Thymus (tissue), 14 donors: ENCODE measurements around the gene SPHKAP. TPM values are rescaled to one million over a fixed set of nuclear protein-coding genes. Genes with fewer than 3 reads are reported as not detected.
"Not testable (repeated sequence)": the region's sequence is repeated elsewhere in the genome, so short reads cannot be mapped to it uniquely, and the experiment has no call there.

ENCODE experiments used
- DNase-seq, 9 donors: peaks; one replicate each; pipeline ENCODE4 v3.0.0-alpha.2; 2013; ENCODE audit warnings: low spot score in 9 of 9, low read depth in 6 of 9, missing footprints in 1 of 9
- H3K27ac ChIP-seq, 2 donors: one replicate each; pipeline ENCODE4 v1.5.1; 2013; ENCODE audit warnings: control low read depth in 1 of 2, low read depth in 1 of 2, low read length in 1 of 2, mild to moderate bottlenecking in 1 of 2, moderate library complexity in 1 of 2
- H3K27me3 ChIP-seq, 2 donors: one replicate each; pipeline ENCODE4 v1.5.1; 2013; ENCODE audit warnings: low read length in 1 of 2; ENCODE audit not compliant: control insufficient read depth in 2 of 2, insufficient read depth in 1 of 2
- H3K36me3 ChIP-seq, 2 donors: one replicate each; pipeline ENCODE4 v1.5.1; 2013; ENCODE audit warnings: low read length in 1 of 2, mild to moderate bottlenecking in 1 of 2, moderate library complexity in 1 of 2; ENCODE audit not compliant: control insufficient read depth in 2 of 2, insufficient read depth in 2 of 2
- H3K4me1 ChIP-seq, 2 donors: one replicate each; pipeline ENCODE4 v1.5.1; 2013; ENCODE audit warnings: low read length in 2 of 2; ENCODE audit not compliant: control insufficient read depth in 2 of 2, insufficient read depth in 2 of 2
- H3K4me3 ChIP-seq, 2 donors: one replicate each; pipeline ENCODE4 v1.5.1; 2013; ENCODE audit warnings: low read length in 2 of 2, control low read depth in 1 of 2, mild to moderate bottlenecking in 1 of 2
- H3K9me3 ChIP-seq, 2 donors: one replicate each; pipeline ENCODE4 v1.5.1; 2013; ENCODE audit warnings: low read length in 1 of 2, mild to moderate bottlenecking in 1 of 2; ENCODE audit not compliant: control insufficient read depth in 2 of 2, insufficient read depth in 1 of 2
- WGBS: extraction: QIAGEN DNeasy Blood & Tissue Kit; methylation state at CpG from one replicate; pipeline ENCODE4 v1.1.7; 2013; 5-methylcytosine and 5-hydroxymethylcytosine counted together
- long read RNA-seq, 10 donors: transcript quantifications; one replicate each; lab custom pipeline, GENCODE V29; 2026
- polyA plus RNA-seq: library from polyadenylated mRNA; stranded (reverse); fragments of 200-250 nt; gene quantifications from one replicate; pipeline ENCODE4 v1.2.3, GENCODE V29; 2013
- total RNA-seq: library from RNA; stranded (reverse); fragments of 120-200 nt; gene quantifications from one replicate; pipeline ENCODE4 v1.2.4, GENCODE V29; 2013
- donor health status: healthy.

Gene SPHKAP, protein sequence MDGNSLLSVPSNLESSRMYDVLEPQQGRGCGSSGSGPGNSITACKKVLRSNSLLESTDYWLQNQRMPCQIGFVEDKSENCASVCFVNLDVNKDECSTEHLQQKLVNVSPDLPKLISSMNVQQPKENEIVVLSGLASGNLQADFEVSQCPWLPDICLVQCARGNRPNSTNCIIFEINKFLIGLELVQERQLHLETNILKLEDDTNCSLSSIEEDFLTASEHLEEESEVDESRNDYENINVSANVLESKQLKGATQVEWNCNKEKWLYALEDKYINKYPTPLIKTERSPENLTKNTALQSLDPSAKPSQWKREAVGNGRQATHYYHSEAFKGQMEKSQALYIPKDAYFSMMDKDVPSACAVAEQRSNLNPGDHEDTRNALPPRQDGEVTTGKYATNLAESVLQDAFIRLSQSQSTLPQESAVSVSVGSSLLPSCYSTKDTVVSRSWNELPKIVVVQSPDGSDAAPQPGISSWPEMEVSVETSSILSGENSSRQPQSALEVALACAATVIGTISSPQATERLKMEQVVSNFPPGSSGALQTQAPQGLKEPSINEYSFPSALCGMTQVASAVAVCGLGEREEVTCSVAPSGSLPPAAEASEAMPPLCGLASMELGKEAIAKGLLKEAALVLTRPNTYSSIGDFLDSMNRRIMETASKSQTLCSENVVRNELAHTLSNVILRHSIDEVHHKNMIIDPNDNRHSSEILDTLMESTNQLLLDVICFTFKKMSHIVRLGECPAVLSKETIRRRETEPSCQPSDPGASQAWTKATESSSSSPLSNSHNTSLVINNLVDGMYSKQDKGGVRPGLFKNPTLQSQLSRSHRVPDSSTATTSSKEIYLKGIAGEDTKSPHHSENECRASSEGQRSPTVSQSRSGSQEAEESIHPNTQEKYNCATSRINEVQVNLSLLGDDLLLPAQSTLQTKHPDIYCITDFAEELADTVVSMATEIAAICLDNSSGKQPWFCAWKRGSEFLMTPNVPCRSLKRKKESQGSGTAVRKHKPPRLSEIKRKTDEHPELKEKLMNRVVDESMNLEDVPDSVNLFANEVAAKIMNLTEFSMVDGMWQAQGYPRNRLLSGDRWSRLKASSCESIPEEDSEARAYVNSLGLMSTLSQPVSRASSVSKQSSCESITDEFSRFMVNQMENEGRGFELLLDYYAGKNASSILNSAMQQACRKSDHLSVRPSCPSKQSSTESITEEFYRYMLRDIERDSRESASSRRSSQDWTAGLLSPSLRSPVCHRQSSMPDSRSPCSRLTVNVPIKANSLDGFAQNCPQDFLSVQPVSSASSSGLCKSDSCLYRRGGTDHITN (N-terminal part only)
- total RNA-seq (1.4 TPM), polyA plus RNA-seq (0.55 TPM)
- long read RNA-seq, donor 1, result 0 reads
- long read RNA-seq, donor 2, result 0 reads
- long read RNA-seq, donor 3, result 0 reads
- long read RNA-seq, donor 4, result 0 reads
- long read RNA-seq, donor 5, result 0 reads
- long read RNA-seq, donor 6, result 0 reads
- long read RNA-seq, donor 7, full-length matches to known transcripts, result 1 of 1 reads
- long read RNA-seq, donor 7, partial matches to known transcripts, result 0 of 1 reads
- long read RNA-seq, donor 7, other reads (novel, unspliced or antisense), result 0 of 1 reads
- long read RNA-seq, donor 8, result 0 reads
- long read RNA-seq, donor 9, result 0 reads
- long read RNA-seq, donor 10, result 0 reads

GRCh38 chr2:228181098-228182019 lies at the start of gene SPHKAP:
TSS of gene SPHKAP (minus strand) at chr2:228181687. CDS start at chr2:228181598, 89 bp downstream.
- no peak for DNase-seq
- H3K27me3 ChIP-seq, result peaks cover 3 to 20% of the 10 kb centered on the region in 2 donors
- WGBS, result 10% methylated on average over 56 of the region's 56 CpGs
- H3K4me1 ChIP-seq, result no peaks in the 10 kb centered on the region
- H3K4me3 ChIP-seq, result no peak within 1 kb of the TSS
- peaks cover 4% of the 10 kb centered on the region in 2 donors for H3K9me3 ChIP-seq
- H3K36me3 ChIP-seq, result no peaks in the 10 kb centered on the region
- no peak within 1 kb of the TSS for H3K27ac ChIP-seq

GRCh38 chr2:228227466-228227865 lies 46.0 kb upstream of the SPHKAP start:
- H3K4me1 ChIP-seq, result no peaks in the 10 kb centered on the region
- WGBS, result 91% methylated on average over 6 of the region's 6 CpGs
- DNase-seq, result no peak

GRCh38 chr2:228224410-228224809 lies 42.9 kb upstream of the SPHKAP start:
- no peaks in the 10 kb centered on the region for H3K36me3 ChIP-seq
- no peaks in the 10 kb centered on the region for H3K27me3 ChIP-seq
- H3K4me3 ChIP-seq, result no peak overlapping the region
- H3K27ac ChIP-seq, result no peak overlapping the region
- no peak for DNase-seq
- no peaks in the 10 kb centered on the region for H3K4me1 ChIP-seq
- H3K9me3 ChIP-seq, result no peaks in the 10 kb centered on the region

More at GRCh38 chr2:228227466-228227865, 46.0 kb upstream of the SPHKAP start:
- H3K27me3 ChIP-seq, result no peaks in the 10 kb centered on the region
- H3K9me3 ChIP-seq, result no peaks in the 10 kb centered on the region
- H3K27ac ChIP-seq, result no peak overlapping the region
- no peak overlapping the region for H3K4me3 ChIP-seq
- no peaks in the 10 kb centered on the region for H3K36me3 ChIP-seq

- H3K27ac ChIP-seq, H3K4me3 ChIP-seq, DNase-seq, H3K36me3 ChIP-seq, H3K27me3 ChIP-seq, H3K9me3 ChIP-seq, H3K4me1 ChIP-seq: not testable (repeated sequence)
- WGBS, result 95% methylated on average over 2 of the region's 2 CpGs
Measured at GRCh38 chr2:228218593-228218992, 37.1 kb upstream of the SPHKAP start.

DNA sequence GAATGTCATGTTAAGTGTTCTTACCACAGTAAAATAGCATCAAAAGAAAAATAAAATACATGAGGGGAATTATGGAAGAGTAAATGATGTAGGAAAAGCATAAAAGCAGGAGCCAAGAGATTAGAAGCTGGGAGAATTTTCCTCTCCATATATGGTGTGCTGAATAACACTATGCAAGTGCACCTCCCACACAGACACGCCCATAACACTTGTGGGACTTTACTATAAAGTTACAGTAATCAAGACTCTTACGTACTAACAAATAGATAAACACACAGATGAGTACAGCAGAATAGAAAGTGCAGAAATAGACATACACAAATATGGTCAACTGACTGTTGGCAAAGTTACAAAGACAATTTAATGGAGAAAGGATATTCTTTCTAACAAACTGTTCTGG lies 16.0 kb upstream of the SPHKAP start:
- Histone ChIP-seq H3K4me1 (no peaks in the 10 kb centered on the region), H3K9me3 (peaks cover 0 to 5% of the 10 kb centered on the region in 2 donors), H3K4me3 (no peak overlapping the region), H3K27me3 (no peaks in the 10 kb centered on the region), H3K36me3 (no peaks in the 10 kb centered on the region), H3K27ac (no peak overlapping the region)
- 88% methylated on average over 2 of the region's 2 CpGs for WGBS
- no peak for DNase-seq

DNA sequence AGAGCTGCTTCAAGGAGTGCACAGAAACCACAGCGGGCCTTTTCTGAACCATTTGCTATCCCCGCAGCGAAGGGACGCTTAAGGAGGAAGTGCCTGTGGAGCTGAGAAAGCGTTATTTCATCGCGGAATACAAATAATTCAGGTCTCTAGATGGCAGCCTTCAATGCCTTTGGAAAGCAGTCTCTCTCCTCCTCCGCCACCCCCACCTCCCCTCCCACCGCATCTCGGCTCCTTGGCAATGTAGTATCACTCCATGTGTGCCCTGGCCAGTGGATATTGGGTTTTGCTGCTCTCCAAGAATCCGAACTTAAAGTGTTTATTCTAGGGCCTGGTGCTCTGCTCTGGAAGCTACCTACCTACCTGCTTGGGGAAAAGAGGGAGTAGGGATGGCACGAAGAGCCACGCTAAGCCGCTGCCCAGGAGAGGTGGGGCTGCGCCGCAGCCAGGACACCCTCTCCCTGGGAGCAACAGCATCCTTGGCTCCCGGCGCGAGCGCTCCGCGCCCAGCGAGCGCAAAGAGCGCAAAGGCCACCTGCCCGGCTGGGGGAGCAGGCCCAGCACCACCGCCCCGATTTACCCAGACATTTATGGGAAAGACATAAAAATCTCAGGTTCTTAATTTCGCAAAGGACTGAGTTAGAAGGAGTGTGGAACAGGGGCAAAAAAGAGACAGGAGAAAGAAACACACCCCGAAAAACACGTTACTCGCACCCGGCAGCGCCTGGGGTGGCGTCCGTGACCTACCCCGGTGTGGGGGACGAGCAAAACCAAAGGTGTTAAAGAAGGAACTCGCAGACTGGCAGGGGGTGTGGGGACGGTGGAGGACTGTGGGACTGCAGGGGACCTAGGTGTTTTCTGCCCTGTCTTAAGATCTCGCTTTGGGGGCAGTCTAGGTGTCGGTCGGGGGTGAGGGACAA lies 1.0 kb downstream of the SPHKAP start:
- Histone ChIP-seq H3K27ac (no peak overlapping the region), H3K36me3 (no peaks in the 10 kb centered on the region), H3K4me1 (no peaks in the 10 kb centered on the region), H3K9me3 (peaks cover 4% of the 10 kb centered on the region in 2 donors), H3K27me3 (peaks cover 3 to 20% of the 10 kb centered on the region in 2 donors), H3K4me3 (no peak overlapping the region)
- no peak for DNase-seq
- WGBS, result 11% methylated on average over 43 of the region's 43 CpGs

DNA sequence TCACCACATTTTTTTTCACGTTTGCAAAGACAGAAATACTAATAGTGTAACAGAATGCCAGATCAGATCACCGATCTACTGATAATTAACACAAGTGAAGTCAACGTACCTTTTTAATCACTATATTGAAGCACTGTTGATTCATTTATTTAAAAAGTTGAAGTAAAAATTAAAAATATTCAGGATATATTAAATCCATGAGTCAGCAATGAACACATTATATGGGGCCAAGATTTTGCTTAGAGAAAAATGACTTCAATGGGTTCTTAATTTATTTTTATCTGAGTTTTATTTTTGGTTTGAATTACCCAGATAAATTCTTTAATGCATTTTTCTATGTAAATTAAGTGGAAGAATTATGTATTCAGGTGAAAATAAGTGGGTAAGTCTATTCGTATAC lies 14.2 kb downstream of the SPHKAP start:
- H3K27me3 ChIP-seq, result no peaks in the 10 kb centered on the region
- no peak overlapping the region for H3K27ac ChIP-seq
- no peaks in the 10 kb centered on the region for H3K36me3 ChIP-seq
- 84% methylated on average over 4 of the region's 4 CpGs for WGBS
- DNase-seq, result no peak
- H3K4me3 ChIP-seq, result no peak overlapping the region
- H3K4me1 ChIP-seq, result no peaks in the 10 kb centered on the region
- H3K9me3 ChIP-seq, result no peaks in the 10 kb centered on the region
